GM12891 (cell line): ENCODE data around the gene IGF2R.

Source experiments
- PAX5 ChIP-seq: IDR thresholded peaks from 2 replicates; pipeline ENCODE4 v1.6.1; 2011; ENCODE audit warnings: low read length, moderate library complexity, mild to moderate bottlenecking; ENCODE audit not compliant: insufficient read depth, severe bottlenecking
- POLR2A ChIP-seq: IDR thresholded peaks from 2 replicates; pipeline ENCODE4 v1.6.1; 2011; ENCODE audit warnings: low read depth, low read length, control low read depth
- POLR2AphosphoS5 ChIP-seq: IDR thresholded peaks from 2 replicates; pipeline ENCODE4 v1.6.1; 2011; ENCODE audit warnings: low read depth, low read length, control low read depth
- POU2F2 ChIP-seq: IDR thresholded peaks from 2 replicates; pipeline ENCODE4 v1.6.1; 2011; ENCODE audit warnings: low read depth, mild to moderate bottlenecking, control low read depth, low read length, moderate library complexity
- SPI1 ChIP-seq: IDR thresholded peaks from 2 replicates; pipeline ENCODE4 v1.6.1; 2011; ENCODE audit warnings: low read depth, low read length, control low read depth
- TAF1 ChIP-seq: IDR thresholded peaks from 2 replicates; pipeline ENCODE4 v1.6.1; 2011; ENCODE audit warnings: low read depth, low read length, control low read depth

GRCh38 chr6:160035241-160035640, 66.4 kb downstream of the IGF2R start:
- TF ChIP-seq POLR2A (no peak), POLR2AphosphoS5 (no peak), POU2F2 (no peak), TAF1 (no peak), SPI1 (no peak), PAX5 (no peak)
